ENCODE measurements around the gene KCNK5. TPM values are rescaled to one million over a fixed set of nuclear protein-coding genes. Genes with fewer than 3 reads are reported as not detected.

KCNK5 gene
- total RNA-seq, 4 donors from 2014 or later, result 16.7 to 20.0 (median 18.4) TPM

- Histone ChIP-seq H3K27me3 (no peaks in the 10 kb centered on the region), H3K4me1 (peaks cover 0 to 69% (median 29%) of the 10 kb centered on the region in 4 donors), H3K9me3 (no peaks in the 10 kb centered on the region), H3K4me3 (no peak overlapping the region), H3K36me3 (peaks cover 0 to 26% (median 0%) of the 10 kb centered on the region in 3 donors), H3K27ac (peak overlapping the region in 2 of 4 donors; percentile 81 to 82)
- 97% methylated on average over 9 of the region's 9 CpGs for WGBS, 2 donors
- DNase-seq (ENCODE audit: low spot score in 2 of 2), result no peak
- TF ChIP-seq POLR2A (IDR thresholded peaks at IDR 0.05) (no peak), EP300 (IDR thresholded peaks at IDR 0.05) (no peak)
- TF ChIP-seq, protein P1, sequence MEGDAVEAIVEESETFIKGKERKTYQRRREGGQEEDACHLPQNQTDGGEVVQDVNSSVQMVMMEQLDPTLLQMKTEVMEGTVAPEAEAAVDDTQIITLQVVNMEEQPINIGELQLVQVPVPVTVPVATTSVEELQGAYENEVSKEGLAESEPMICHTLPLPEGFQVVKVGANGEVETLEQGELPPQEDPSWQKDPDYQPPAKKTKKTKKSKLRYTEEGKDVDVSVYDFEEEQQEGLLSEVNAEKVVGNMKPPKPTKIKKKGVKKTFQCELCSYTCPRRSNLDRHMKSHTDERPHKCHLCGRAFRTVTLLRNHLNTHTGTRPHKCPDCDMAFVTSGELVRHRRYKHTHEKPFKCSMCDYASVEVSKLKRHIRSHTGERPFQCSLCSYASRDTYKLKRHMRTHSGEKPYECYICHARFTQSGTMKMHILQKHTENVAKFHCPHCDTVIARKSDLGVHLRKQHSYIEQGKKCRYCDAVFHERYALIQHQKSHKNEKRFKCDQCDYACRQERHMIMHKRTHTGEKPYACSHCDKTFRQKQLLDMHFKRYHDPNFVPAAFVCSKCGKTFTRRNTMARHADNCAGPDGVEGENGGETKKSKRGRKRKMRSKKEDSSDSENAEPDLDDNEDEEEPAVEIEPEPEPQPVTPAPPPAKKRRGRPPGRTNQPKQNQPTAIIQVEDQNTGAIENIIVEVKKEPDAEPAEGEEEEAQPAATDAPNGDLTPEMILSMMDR (IDR thresholded peaks at IDR 0.05), result no peak
Measured at GRCh38 chr6:39194466-39194865, 34.8 kb downstream of the KCNK5 start.

- TF ChIP-seq EP300 (IDR thresholded peaks at IDR 0.05), result peak in 1 of 2 donors; percentile 88
- TF ChIP-seq, protein P1 (IDR thresholded peaks at IDR 0.05), result no peak
- TF ChIP-seq POLR2A (IDR thresholded peaks at IDR 0.05), result no peak
- WGBS, 2 donors, result 48% methylated on average over 2 of the region's 2 CpGs
- H3K27ac ChIP-seq, result peak overlapping the region in 3 of 4 donors; percentile 47 to 82 (median 81)
- no peaks in the 10 kb centered on the region for H3K27me3 ChIP-seq
- H3K36me3 ChIP-seq, result peaks cover 0 to 26% (median 0%) of the 10 kb centered on the region in 3 donors
- H3K4me3 ChIP-seq, result no peak overlapping the region
- H3K4me1 ChIP-seq, result peaks cover 0 to 75% (median 32%) of the 10 kb centered on the region in 4 donors
- DNase-seq (ENCODE audit: low spot score in 2 of 2), result no peak
- H3K9me3 ChIP-seq, result no peaks in the 10 kb centered on the region
Measured at GRCh38 chr6:39193201-39193791, 36.0 kb downstream of the KCNK5 start.

DNA sequence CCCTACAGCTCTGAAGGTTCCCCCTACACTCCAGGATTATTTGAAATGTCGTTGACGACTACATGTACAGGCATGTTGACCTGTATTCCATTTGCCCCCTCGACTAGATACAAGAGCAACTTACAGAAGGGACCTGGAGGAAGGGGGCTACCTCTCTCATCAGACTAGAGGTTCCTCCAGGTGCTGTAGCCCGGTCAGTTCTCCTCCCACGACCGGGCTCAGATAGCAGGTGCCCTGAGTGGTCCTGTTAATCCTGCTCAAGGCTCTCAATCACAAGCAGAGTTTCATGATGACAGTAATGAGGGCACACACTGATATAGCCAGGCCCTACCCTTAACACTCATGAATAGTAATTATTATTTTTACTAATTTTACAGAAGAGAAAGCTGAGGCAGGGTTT is 36.5 kb downstream of the KCNK5 start:
- WGBS, 2 donors, result 54 to 60% methylated on average over 6 of the region's 6 CpGs
- H3K4me3 ChIP-seq, result no peak overlapping the region
- H3K27me3 ChIP-seq, result no peaks in the 10 kb centered on the region
- DNase-seq (ENCODE audit: low spot score in 2 of 2), result no peak
- H3K27ac ChIP-seq, result peak overlapping the region; percentile 1 to 82 (median 42)
- H3K9me3 ChIP-seq, result no peaks in the 10 kb centered on the region
- peaks cover 0 to 75% (median 34%) of the 10 kb centered on the region in 4 donors for H3K4me1 ChIP-seq
- H3K36me3 ChIP-seq, result peaks cover 0 to 26% (median 0%) of the 10 kb centered on the region in 3 donors
- no peak for TF ChIP-seq EP300 (IDR thresholded peaks at IDR 0.05)
- TF ChIP-seq, protein P1 (IDR thresholded peaks at IDR 0.05), result no peak
- TF ChIP-seq POLR2A (IDR thresholded peaks at IDR 0.05), result no peak

DNA sequence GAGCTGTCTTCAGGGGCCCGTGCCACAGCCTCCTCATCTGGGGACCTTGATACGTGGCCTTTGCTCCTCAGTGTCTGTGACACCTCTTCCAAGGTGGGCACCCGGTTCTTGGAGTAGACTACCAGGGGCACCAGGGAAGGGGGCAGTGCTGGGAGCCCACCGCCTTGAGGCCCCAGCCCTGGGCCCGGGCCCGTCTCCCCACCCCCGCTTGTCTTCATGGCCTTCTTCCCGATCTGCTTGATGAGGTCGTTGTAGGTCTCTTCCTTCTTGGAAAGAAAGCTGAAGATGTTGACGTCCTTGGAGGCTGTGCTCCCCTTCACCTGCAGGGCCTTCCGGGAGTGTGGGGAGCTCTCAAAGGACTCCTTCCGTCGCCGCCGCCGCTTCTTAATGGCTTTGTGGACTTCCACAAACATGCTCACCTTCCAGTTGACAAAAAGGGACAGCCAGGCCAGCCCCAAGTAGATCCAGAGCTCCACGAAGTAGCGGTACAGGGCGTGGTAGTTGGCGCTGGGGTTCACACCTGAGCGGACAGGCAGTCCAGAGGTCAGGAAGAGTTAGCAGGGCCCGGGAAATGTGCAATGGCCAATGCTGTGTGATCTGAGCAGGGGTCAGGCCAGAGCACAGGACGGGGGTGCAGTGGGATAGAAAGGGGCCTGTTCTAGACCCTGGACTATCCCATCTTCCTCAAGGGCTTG is 37.9 kb downstream of the KCNK5 start:
- peak overlapping the region; percentile 49 to 82 (median 68) for H3K27ac ChIP-seq
- no peak overlapping the region for H3K4me3 ChIP-seq
- TF ChIP-seq EP300 (IDR thresholded peaks at IDR 0.05), result no peak
- TF ChIP-seq POLR2A (IDR thresholded peaks at IDR 0.05), result no peak
- TF ChIP-seq, protein P1 (IDR thresholded peaks at IDR 0.05), result no peak
- DNase-seq (ENCODE audit: low spot score in 2 of 2), result no peak
- peaks cover 0 to 26% (median 0%) of the 10 kb centered on the region in 3 donors for H3K36me3 ChIP-seq
- WGBS, 2 donors, result 85% methylated on average over 20 to 22 of the region's 23 CpGs
- H3K9me3 ChIP-seq, result no peaks in the 10 kb centered on the region
- no peaks in the 10 kb centered on the region for H3K27me3 ChIP-seq
- H3K4me1 ChIP-seq, result peaks cover 0 to 79% (median 34%) of the 10 kb centered on the region in 4 donors

Measured in tibial nerve (tissue), 4 donors.